AG10803 (cell line): Measurements from ENCODE around the gene KL.

Source experiments
- DNase-seq: peaks from one replicate; pipeline ENCODE4 v3.0.0; 2010; ENCODE audit warnings: low read depth
- H3K4me3 ChIP-seq: 2 replicates; pipeline ENCODE4 v1.5.1; 2011; ENCODE audit warnings: mild to moderate bottlenecking, low read length, control low read depth
- TF ChIP-seq, protein P1 (sequence below): conservative IDR thresholded peaks from 2 replicates; pipeline ENCODE4 v1.5.1; 2011; ENCODE audit warnings: mild to moderate bottlenecking, low read length, control low read depth, inconsistent platforms

The KL gene

DNA sequence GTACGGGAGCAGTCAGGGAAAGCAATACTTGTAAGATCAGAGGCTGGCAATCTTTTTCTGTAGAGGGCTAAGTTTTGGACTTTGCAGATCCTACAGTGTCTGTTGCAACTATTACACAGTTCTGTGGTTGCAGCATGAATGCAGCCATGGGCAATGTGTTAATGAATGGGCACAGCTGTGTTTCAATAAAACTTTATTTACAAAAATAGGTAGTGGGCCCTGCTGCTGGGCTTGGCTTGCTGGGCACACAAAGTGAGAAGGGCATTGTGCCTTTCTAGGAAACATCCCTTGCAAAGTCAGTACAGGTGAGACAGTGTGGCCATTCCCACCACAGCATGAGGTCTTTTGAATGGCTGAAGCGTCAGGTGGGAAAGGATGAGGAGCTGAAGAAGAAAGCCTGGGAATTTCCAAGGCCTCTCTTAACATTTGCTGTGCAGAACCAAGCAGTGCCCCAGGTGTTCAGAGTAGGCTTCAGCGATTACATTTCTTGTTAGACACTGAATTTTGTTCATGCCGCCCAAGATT, 9.1 kb downstream of the KL start:
- peak; percentile 1 for DNase-seq
- TF ChIP-seq, protein P1, sequence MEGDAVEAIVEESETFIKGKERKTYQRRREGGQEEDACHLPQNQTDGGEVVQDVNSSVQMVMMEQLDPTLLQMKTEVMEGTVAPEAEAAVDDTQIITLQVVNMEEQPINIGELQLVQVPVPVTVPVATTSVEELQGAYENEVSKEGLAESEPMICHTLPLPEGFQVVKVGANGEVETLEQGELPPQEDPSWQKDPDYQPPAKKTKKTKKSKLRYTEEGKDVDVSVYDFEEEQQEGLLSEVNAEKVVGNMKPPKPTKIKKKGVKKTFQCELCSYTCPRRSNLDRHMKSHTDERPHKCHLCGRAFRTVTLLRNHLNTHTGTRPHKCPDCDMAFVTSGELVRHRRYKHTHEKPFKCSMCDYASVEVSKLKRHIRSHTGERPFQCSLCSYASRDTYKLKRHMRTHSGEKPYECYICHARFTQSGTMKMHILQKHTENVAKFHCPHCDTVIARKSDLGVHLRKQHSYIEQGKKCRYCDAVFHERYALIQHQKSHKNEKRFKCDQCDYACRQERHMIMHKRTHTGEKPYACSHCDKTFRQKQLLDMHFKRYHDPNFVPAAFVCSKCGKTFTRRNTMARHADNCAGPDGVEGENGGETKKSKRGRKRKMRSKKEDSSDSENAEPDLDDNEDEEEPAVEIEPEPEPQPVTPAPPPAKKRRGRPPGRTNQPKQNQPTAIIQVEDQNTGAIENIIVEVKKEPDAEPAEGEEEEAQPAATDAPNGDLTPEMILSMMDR = no peak
- no peak overlapping the region for H3K4me3 ChIP-seq

DNA sequence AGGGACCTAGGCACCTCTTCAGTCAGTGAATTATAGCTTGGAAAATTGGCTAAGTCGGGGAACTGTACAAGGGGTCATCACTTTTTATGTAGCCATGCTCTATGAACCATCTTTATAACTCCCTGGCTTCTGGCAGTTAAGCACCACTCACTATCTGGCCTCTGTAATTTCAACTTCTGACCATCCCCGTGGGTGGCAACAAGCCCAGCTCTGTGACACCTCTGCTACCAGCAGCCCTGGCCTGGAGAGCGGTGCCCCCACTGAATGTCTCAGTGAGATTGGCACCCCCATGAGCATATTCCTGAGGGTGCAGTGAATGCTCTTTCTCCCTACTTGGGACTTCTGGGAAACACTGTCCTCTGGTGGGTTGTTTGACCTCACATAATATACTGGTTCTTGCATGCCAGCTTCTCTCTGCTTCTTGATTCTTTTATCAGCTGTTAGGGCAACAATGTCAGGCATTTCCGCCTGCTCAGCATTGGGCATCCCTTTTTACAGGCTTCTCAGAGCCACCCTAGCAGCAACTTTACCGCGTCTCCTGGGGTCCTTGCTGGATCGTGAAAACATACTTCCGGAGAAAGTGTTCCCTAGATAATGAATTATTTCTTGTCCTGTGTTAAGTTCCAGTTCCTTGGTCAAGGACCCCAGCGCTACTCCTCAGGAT, 10.4 kb downstream of the KL start:
- no peak for DNase-seq

DNA sequence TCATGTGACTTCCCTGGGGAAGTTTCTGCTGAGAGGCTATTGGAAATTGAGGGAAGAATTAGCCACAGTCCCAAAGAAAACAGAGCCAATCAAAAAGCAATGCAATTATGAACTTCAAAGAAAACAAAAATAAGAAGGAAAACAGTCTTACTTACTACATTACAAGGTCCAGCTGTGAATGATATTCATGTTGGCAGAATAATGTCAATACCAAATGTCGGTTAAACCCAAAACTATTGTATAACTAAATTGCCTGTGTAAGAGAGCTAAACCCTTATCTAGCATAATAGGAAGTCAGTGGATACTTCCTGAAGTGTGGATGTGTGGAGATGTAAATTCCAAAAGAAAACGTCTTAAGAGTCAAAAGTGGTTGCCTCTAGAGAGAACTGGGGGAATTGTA, 12.4 kb downstream of the KL start:
- DNase-seq = no peak
- H3K4me3 ChIP-seq = no peak overlapping the region
- TF ChIP-seq, protein P1 = no peak

More for the DNA sequence above, 10.4 kb downstream of the KL start:
- TF ChIP-seq, protein P1 = no peak
- no peak overlapping the region for H3K4me3 ChIP-seq

DNA sequence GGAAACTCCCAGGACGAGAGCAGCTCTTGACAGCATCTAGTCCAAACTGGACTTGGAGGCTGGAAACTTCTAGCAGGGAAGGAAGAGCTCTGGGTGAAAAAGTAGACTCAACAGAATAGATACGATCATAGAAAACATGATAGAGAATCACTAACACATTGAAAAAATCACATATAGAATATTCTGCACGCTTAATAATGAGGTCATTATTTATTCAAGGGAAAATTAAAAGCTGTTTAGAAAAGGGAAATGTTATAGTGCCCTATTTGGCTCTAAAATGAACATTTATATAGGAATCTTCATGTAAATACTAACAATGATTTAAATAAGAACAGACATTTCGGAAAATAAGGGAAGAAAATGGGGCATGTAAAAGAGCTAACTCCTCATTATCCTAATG, 15.1 kb downstream of the KL start:
- H3K4me3 ChIP-seq = no peak overlapping the region
- no peak for DNase-seq
- TF ChIP-seq, protein P1 = no peak

DNA sequence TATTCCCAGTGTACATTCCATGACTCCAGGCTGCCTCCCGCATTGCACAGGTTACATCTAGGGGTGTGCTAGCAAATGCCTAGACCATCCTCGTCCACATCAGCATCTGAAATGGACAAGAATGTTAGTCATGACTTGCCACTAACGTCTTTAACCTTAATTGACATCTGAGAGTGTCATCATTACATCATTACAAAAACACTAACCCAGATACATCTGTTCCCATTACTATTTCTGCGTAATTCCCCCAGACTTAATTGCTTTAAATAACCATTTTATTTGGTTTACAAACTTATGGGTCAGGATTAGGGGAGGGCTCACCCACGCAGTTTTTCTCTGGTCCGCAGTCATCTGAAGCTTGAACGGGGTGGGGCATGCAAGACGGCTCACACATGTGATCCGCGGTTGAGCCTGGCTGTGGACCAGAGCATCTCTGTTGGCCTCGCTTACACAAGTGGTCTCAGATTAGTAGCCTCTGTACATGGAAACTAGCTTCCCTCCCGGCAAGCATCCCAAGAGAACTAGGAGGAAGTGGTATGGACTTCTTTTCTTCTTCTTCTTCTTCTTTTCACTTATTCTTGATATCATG, 15.9 kb downstream of the KL start:
- peak; percentile 49 for DNase-seq
- TF ChIP-seq, protein P1 = no peak
- H3K4me3 ChIP-seq = no peak overlapping the region

DNA sequence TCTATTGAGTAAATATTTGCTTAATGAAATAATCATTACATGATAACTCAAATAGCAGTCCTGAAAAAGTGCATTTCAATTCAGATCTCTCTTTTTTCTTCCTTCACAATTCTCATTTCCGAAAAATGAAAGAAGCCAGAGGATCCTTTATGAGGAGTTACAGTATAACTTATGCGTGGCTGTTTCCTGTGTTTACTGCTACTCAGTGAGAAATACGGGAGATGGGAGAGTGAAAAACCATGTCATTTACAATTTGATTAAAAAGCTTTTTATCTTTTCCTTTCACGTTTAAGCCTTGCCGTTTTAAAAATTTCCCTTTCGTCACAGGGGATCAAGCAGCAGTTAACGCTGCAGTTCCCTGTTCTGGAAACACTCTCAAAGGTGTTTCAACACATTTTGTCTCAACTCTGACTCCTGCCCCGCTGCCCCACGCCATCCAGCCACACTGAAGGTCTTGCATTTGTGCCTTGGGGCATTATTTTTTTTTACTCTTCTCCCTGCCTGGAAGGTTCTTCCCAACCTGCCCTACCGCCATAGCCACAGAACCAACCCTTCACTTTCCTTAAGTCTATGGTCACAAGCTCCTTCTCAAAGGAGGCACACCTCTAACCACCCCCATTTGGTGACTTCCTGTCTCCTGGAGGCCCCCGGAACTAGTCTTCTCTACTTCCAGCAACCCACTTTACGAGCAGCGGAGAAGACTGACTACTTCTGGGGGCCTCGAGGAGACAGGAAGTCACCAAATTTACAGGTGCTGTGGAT, 17.0 kb downstream of the KL start:
- no peak overlapping the region for H3K4me3 ChIP-seq
- no peak for DNase-seq
- TF ChIP-seq, protein P1 = no peak
